Measurements from ENCODE around the gene ZNF44. TPM values are rescaled to one million over a fixed set of nuclear protein-coding genes. Genes with fewer than 3 reads are reported as not detected.

The ZNF44 gene
- total RNA-seq, 1 experiment from 2014 or later, result 4.8 TPM

- ATAC-seq, result no peak
- H3K9me3 Mint-ChIP-seq, result peaks cover 78% of the 10 kb centered on the region
- H3K27me3 Mint-ChIP-seq (ENCODE audit: low read depth), result no peaks in the 10 kb centered on the region; the same call in 1 of the 2 replicates
- H3K27ac Mint-ChIP-seq, result no peak overlapping the region
- ChIA-PET POLR2A (no interaction called here), CTCF (no interaction called here)
- peaks cover 78% of the 10 kb centered on the region for H3K36me3 Mint-ChIP-seq
- no peaks in the 10 kb centered on the region for H3K4me1 Mint-ChIP-seq
- TF ChIP-seq E2F1 (CRISPR knock-in tag; IDR thresholded peaks at IDR 0.05) (no peak), ZNF281 (CRISPR knock-in tag; IDR thresholded peaks at IDR 0.05) (no peak), STAT6 (CRISPR knock-in tag; conservative IDR thresholded peaks at IDR 0.05; ENCODE audit: low read depth) (no peak), JAZF1 (CRISPR knock-in tag; IDR thresholded peaks at IDR 0.05) (no peak), FOXP4 (CRISPR knock-in tag; IDR thresholded peaks at IDR 0.05) (no peak), NR1H2 (CRISPR knock-in tag; IDR thresholded peaks at IDR 0.05) (no peak), ATF1 (CRISPR knock-in tag; IDR thresholded peaks at IDR 0.05) (no peak), FOXP1 (CRISPR knock-in tag; IDR thresholded peaks at IDR 0.05; ENCODE audit: borderline replicate concordance) (no peak), ESRRA (CRISPR knock-in tag; IDR thresholded peaks at IDR 0.05; ENCODE audit: borderline replicate concordance) (no peak), GTF2I (CRISPR knock-in tag; conservative IDR thresholded peaks at IDR 0.05) (no peak), ZNF425 (CRISPR knock-in tag; conservative IDR thresholded peaks at IDR 0.05) (no peak), TEAD4 (CRISPR knock-in tag; IDR thresholded peaks at IDR 0.05) (no peak), GABPB1 (CRISPR knock-in tag; IDR thresholded peaks at IDR 0.05) (no peak), ZNF219 (CRISPR knock-in tag; IDR thresholded peaks at IDR 0.05; ENCODE audit: borderline replicate concordance) (no peak), ZNF121 (CRISPR knock-in tag; IDR thresholded peaks at IDR 0.05) (no peak), ZNF263 (CRISPR knock-in tag; IDR thresholded peaks at IDR 0.05; ENCODE audit: low read depth) (no peak), CBFB (CRISPR knock-in tag; IDR thresholded peaks at IDR 0.05; ENCODE audit: low read depth) (no peak), NFE2L1 (CRISPR knock-in tag; IDR thresholded peaks at IDR 0.05) (no peak), MAX (CRISPR knock-in tag; IDR thresholded peaks at IDR 0.05) (no peak)
- no peak overlapping the region for H3K4me3 Mint-ChIP-seq
- DNase-seq (ENCODE audit: low spot score), result no peak
Measured at GRCh38 chr19:12272386-12272785, 22.3 kb downstream of the ZNF44 start.
